HEK293T (cell line): ENCODE results near the gene WBP1.

ENCODE experiments used
- CTCF ChIA-PET: fragments of 350-600 bp; formaldehyde crosslinking; extraction: SDS; loops from one replicate; lab custom pipeline; 2021; ENCODE audit warnings: antibody characterized with exemption, inconsistent platforms; lab: Yijun Ruan, JAX
- POLR2A ChIA-PET: fragments of 350-600 bp; formaldehyde crosslinking; extraction: SDS; loops from one replicate; lab custom pipeline; 2020; ENCODE audit warnings: antibody characterized with exemption, inconsistent platforms; lab: Yijun Ruan, JAX
- DNase-seq: peaks from one replicate; pipeline ENCODE4 v3.0.0; 2012; ENCODE audit warnings: mixed read lengths; ENCODE audit errors: extremely low spot score
- ARNT ChIP-seq: fragments of 450-650 bp; IDR thresholded peaks from 2 replicates; pipeline ENCODE4 v1.6.1; 2017; ENCODE audit warnings: mild to moderate bottlenecking
- BHLHE40 ChIP-seq: fragments of 450-650 bp; IDR thresholded peaks from 2 replicates; pipeline ENCODE4 v1.6.1; 2016; ENCODE audit warnings: mild to moderate bottlenecking, moderate library complexity, borderline replicate concordance
- CTBP1 ChIP-seq: fragments of 450-650 bp; IDR thresholded peaks from 2 replicates; pipeline ENCODE4 v1.6.1; 2016; ENCODE audit warnings: borderline replicate concordance
- ELF4 ChIP-seq: fragments of 450-650 bp; IDR thresholded peaks from 2 replicates; pipeline ENCODE4 v1.6.1; 2017; ENCODE audit warnings: antibody characterized with exemption
- FOXA1 ChIP-seq: fragments of 450-650 bp; IDR thresholded peaks from 2 replicates; pipeline ENCODE4 v1.6.1; 2016; ENCODE audit warnings: mild to moderate bottlenecking
- FOXK2 ChIP-seq: fragments of 450-650 bp; IDR thresholded peaks from 2 replicates; pipeline ENCODE4 v1.6.1; 2016; ENCODE audit warnings: mild to moderate bottlenecking
- FOXM1 ChIP-seq: fragments of 450-650 bp; IDR thresholded peaks from 2 replicates; pipeline ENCODE4 v1.6.1; 2017; ENCODE audit warnings: mild to moderate bottlenecking, borderline replicate concordance
- HDGF ChIP-seq: fragments of 450-650 bp; IDR thresholded peaks from 2 replicates; pipeline ENCODE4 v1.6.1; 2017; ENCODE audit warnings: antibody characterized with exemption, borderline replicate concordance
- L3MBTL2 ChIP-seq: fragments of 450-650 bp; conservative IDR thresholded peaks from 2 replicates; pipeline ENCODE4 v1.6.1; 2016; ENCODE audit warnings: mild to moderate bottlenecking
- NFRKB ChIP-seq: fragments of 450-650 bp; IDR thresholded peaks from 2 replicates; pipeline ENCODE4 v1.6.1; 2016; ENCODE audit warnings: mild to moderate bottlenecking, moderate library complexity
- SP1 ChIP-seq: fragments of 450-650 bp; IDR thresholded peaks from 2 replicates; pipeline ENCODE4 v1.6.1; 2017
- SUZ12 ChIP-seq: fragments of 450-650 bp; IDR thresholded peaks from 2 replicates; pipeline ENCODE4 v1.6.1; 2016; ENCODE audit warnings: mild to moderate bottlenecking
- TARDBP ChIP-seq: fragments of 450-650 bp; IDR thresholded peaks from 2 replicates; pipeline ENCODE4 v1.6.1; 2016
- ZNF384 ChIP-seq: fragments of 450-650 bp; IDR thresholded peaks from 2 replicates; pipeline ENCODE4 v1.6.1; 2016

WBP1 gene

GRCh38 chr2:74502720-74503505 lies 44.7 kb downstream of the WBP1 start:
- DNase-seq: peak; percentile 53
- TF ChIP-seq CTBP1: no peak
- TF ChIP-seq L3MBTL2: peak; percentile 68
- ChIA-PET CTCF (interaction anchor here (1.4 kb wide), 1 partner anchor 20 kb away, joined by 6 read pairs; the partner anchor contains the start of genes CCDC142 and TTC31), POLR2A (interaction anchor here (0.9 to 2.9 kb wide), 4 partner anchors 9 to 45 kb away, joined by 3 to 18 read pairs (median 5); partner anchors contain the start of genes CCDC142, MRPL53, TTC31 and WBP1)

GRCh38 chr2:74503506-74504475 lies 45.6 kb downstream of the WBP1 start:
- POLR2A ChIA-PET: interaction anchor here (0.8 to 1.5 kb wide), 5 partner anchors 10 to 45 kb away, joined by 3 to 6 read pairs (median 4); partner anchors contain the start of genes MRPL53, TTC31 and WBP1
- no peak for DNase-seq
- TF ChIP-seq FOXK2: no peak
- TF ChIP-seq ZNF384: no peak
- TF ChIP-seq FOXA1: no peak
- TF ChIP-seq FOXM1: no peak
- no peak for TF ChIP-seq HDGF
- no peak for TF ChIP-seq ARNT
- CTCF ChIA-PET: interaction anchor here (0.6 to 1.4 kb wide), 2 partner anchors 21 to 41 kb away, joined by 4 to 6 read pairs; partner anchors contain the start of genes CCDC142 and TTC31

- DNase-seq: no peak
- TF ChIP-seq FOXM1: no peak
- no peak for TF ChIP-seq ZNF384
- TF ChIP-seq ARNT: no peak
- no peak for TF ChIP-seq NFRKB
- no peak for TF ChIP-seq SP1
- no peak for TF ChIP-seq BHLHE40
- no peak for TF ChIP-seq FOXK2
- no peak for TF ChIP-seq FOXA1
- POLR2A ChIA-PET: interaction anchor here (1.1 kb wide), 1 partner anchor 44 kb away, joined by 4 read pairs; no protein-coding TSS in a partner anchor
- CTCF ChIA-PET: interaction anchor here (0.6 kb wide), 1 partner anchor 40 kb away, joined by 4 read pairs; no protein-coding TSS in a partner anchor
Measured at GRCh38 chr2:74504591-74504990, 46.4 kb downstream of the WBP1 start.

GRCh38 chr2:74505448-74506246 lies 47.4 kb downstream of the WBP1 start:
- POLR2A ChIA-PET: interaction anchor here (6.4 kb wide), 1 partner anchor 23 kb away, joined by 70 read pairs; the partner anchor contains the start of genes AUP1, DQX1 and HTRA2
- DNase-seq: no peak
- TF ChIP-seq BHLHE40: no peak
- CTCF ChIA-PET: no interaction called here

- TF ChIP-seq FOXA1: no peak
- TF ChIP-seq L3MBTL2: peak; percentile 61
- no peak for TF ChIP-seq FOXK2
- no peak for TF ChIP-seq TARDBP
- no peak for TF ChIP-seq HDGF
- TF ChIP-seq NFRKB: no peak
- TF ChIP-seq SUZ12: no peak
- TF ChIP-seq ELF4: peak; percentile 87
- 0 out of 2 replicates have a peak, but pooled peaks have one; percentile 33 for TF ChIP-seq FOXM1
- CTCF ChIA-PET: interaction anchor here (0.6 to 1.5 kb wide), 2 partner anchors 25 to 52 kb away, joined by 3 read pairs; no protein-coding TSS in a partner anchor
- POLR2A ChIA-PET: interaction anchor here (1.0 to 6.4 kb wide), 18 partner anchors 9 to 116 kb away, joined by 3 to 70 read pairs (median 4); partner anchors contain the start of genes AUP1, CCDC142, DQX1 and HTRA2
- DNase-seq: peak; percentile 97
Measured at GRCh38 chr2:74507145-74507925, 49.1 kb downstream of the WBP1 start, which contains the start of gene PCGF1. TSS of gene PCGF1 (minus strand) at chr2:74507695. CDS start at chr2:74507668, 27 bp downstream.

- peak; percentile 61 for TF ChIP-seq L3MBTL2
- TF ChIP-seq ELF4: no peak
- ChIA-PET POLR2A (interaction anchor here (1.1 to 6.4 kb wide), 14 partner anchors 12 to 83 kb away, joined by 3 to 70 read pairs (median 4); partner anchors contain the start of genes AUP1, CCDC142, DQX1 and HTRA2), CTCF (interaction anchor here (0.9 kb wide), 1 partner anchor 53 kb away, joined by 3 read pairs; the partner anchor contains the start of gene INO80B)
- DNase-seq: peak; percentile 39
Measured at GRCh38 chr2:74507926-74508520, 49.8 kb downstream of the WBP1 start.

GRCh38 chr2:74510272-74510671 lies 52.0 kb downstream of the WBP1 start:
- ChIA-PET POLR2A (interaction anchor here (0.9 to 6.4 kb wide), 5 partner anchors 8 to 75 kb away, joined by 3 to 70 read pairs (median 4); partner anchors contain the start of genes AUP1, CCDC142, DQX1 and HTRA2), CTCF (no interaction called here)
- TF ChIP-seq CTBP1 (no peak), ELF4 (no peak), FOXK2 (no peak), ARNT (no peak), SP1 (no peak), L3MBTL2 (no peak)
- no peak for DNase-seq
